ENCODE results near the gene ETNK2.

GRCh38 chr1:204091066-204091465 is 60.8 kb downstream of the ETNK2 start:
- TF ChIP-seq CTCF (IDR thresholded peaks at IDR 0.05) = no peak
- no peak for TF ChIP-seq POLR2A (IDR thresholded peaks at IDR 0.05)

All from right lobe of liver (tissue), 4 donors.